Type B pancreatic cell (in vitro differentiated cells): ENCODE measurements around the gene TSPAN2. TPM values are rescaled to one million over a fixed set of nuclear protein-coding genes. Genes with fewer than 3 reads are reported as not detected.
A peak's percentile ranks its signal among the peaks of the same experiment; 100 is the strongest.

ENCODE experiments used
- DNase-seq: peaks from one replicate; pipeline ENCODE4 v3.0.0; 2021; ENCODE audit warnings: mixed read lengths; ENCODE audit not compliant: unreplicated experiment; ENCODE audit errors: extremely low spot score
- H3K27ac Mint-ChIP-seq: 2 replicates; pipeline ENCODE4 v1.8.0; 2021; ENCODE audit warnings: mild to moderate bottlenecking, mixed read lengths
- H3K27me3 Mint-ChIP-seq: 2 replicates; pipeline ENCODE4 v1.8.0; 2021; ENCODE audit warnings: mixed read lengths
- H3K36me3 Mint-ChIP-seq: 2 replicates; pipeline ENCODE4 v1.8.0; 2021; ENCODE audit warnings: mixed read lengths
- H3K4me1 Mint-ChIP-seq: one replicate; pipeline ENCODE4 v1.8.0; 2021; ENCODE audit warnings: mixed read lengths; ENCODE audit not compliant: unreplicated experiment
- H3K4me3 Mint-ChIP-seq: 2 replicates; pipeline ENCODE4 v1.8.0; 2021; ENCODE audit warnings: mild to moderate bottlenecking, mixed read lengths
- H3K9me3 Mint-ChIP-seq: 2 replicates; pipeline ENCODE4 v1.8.0; 2021; ENCODE audit warnings: mixed read lengths
- total RNA-seq: library from RNA; stranded (reverse); gene quantifications from 2 replicates; pipeline ENCODE4 v1.2.1, GENCODE V29; 2021; ENCODE audit warnings: low replicate concordance
- TF ChIP-seq, protein P1 (sequence below): fragments of 200-600 bp; sonication (generic); conservative IDR thresholded peaks from 2 replicates; pipeline ENCODE4 v1.5.0; 2021; ENCODE audit warnings: antibody characterized with exemption, mild to moderate bottlenecking

TSPAN2 gene
- total RNA-seq, 1 donor from 2014 or later = 29.6 TPM

DNA sequence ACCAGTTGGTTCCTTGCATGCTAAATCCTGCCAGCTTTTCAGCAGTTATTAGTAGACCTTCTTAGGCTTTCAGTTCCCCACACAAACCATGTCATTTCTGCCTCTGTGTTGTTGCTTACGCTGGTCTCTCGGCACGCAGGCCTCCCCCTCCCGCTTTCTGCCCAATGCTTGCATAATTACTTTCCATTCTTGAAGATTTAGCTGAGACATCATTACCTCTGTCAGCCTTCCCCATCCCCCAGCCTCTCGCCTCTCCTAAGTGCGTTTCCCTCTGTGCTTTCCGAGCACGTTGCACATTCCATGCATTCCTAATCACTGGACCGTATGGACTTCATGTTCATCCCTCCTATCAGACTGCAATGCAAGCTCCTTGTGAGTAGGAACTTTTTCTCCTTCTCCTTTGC lies 32.9 kb downstream of the TSPAN2 start:
- no peak overlapping the region for H3K4me3 Mint-ChIP-seq
- DNase-seq = no peak
- TF ChIP-seq, protein P1, sequence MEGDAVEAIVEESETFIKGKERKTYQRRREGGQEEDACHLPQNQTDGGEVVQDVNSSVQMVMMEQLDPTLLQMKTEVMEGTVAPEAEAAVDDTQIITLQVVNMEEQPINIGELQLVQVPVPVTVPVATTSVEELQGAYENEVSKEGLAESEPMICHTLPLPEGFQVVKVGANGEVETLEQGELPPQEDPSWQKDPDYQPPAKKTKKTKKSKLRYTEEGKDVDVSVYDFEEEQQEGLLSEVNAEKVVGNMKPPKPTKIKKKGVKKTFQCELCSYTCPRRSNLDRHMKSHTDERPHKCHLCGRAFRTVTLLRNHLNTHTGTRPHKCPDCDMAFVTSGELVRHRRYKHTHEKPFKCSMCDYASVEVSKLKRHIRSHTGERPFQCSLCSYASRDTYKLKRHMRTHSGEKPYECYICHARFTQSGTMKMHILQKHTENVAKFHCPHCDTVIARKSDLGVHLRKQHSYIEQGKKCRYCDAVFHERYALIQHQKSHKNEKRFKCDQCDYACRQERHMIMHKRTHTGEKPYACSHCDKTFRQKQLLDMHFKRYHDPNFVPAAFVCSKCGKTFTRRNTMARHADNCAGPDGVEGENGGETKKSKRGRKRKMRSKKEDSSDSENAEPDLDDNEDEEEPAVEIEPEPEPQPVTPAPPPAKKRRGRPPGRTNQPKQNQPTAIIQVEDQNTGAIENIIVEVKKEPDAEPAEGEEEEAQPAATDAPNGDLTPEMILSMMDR = no peak
- H3K27ac Mint-ChIP-seq = no peak overlapping the region
- H3K27me3 Mint-ChIP-seq = no peaks in the 10 kb centered on the region
- H3K4me1 Mint-ChIP-seq = no peaks in the 10 kb centered on the region
- H3K36me3 Mint-ChIP-seq = peaks cover 10% of the 10 kb centered on the region
- H3K9me3 Mint-ChIP-seq = no peaks in the 10 kb centered on the region

DNA sequence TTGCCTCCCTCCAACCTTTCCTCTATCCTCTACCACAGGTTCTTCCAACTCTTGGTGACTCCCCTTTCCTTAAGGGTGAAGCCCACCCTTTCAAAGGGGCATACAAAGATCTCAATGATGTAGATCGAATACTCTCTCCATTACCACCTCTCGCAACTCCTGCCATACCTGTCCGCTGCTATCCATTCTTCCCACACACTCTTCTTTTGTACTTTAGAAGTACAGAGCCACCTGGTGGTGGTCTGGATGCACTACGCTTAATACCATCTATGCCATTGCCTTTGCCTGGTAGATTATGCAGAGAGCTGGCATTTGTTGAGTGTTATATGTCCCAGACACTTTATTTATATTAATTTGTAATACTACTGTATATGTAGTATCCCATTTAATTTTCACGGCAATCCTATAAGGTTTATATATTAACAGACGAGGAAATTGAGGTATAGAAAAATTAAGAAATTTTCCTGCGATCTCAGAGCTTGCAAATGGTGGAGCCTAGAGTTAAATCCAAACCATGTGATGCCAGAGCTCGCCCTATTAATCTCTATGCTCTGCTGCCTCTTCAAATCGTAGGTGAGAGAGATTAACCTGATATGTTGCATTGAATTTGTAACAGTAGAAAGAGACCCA lies 36.7 kb downstream of the TSPAN2 start:
- TF ChIP-seq, protein P1 = peak; percentile 88
- peaks cover 4% of the 10 kb centered on the region for H3K36me3 Mint-ChIP-seq
- no peak for DNase-seq
- H3K4me1 Mint-ChIP-seq = no peaks in the 10 kb centered on the region
- H3K4me3 Mint-ChIP-seq = no peak overlapping the region
- no peak overlapping the region for H3K27ac Mint-ChIP-seq
- H3K27me3 Mint-ChIP-seq = no peaks in the 10 kb centered on the region
- no peaks in the 10 kb centered on the region for H3K9me3 Mint-ChIP-seq

DNA sequence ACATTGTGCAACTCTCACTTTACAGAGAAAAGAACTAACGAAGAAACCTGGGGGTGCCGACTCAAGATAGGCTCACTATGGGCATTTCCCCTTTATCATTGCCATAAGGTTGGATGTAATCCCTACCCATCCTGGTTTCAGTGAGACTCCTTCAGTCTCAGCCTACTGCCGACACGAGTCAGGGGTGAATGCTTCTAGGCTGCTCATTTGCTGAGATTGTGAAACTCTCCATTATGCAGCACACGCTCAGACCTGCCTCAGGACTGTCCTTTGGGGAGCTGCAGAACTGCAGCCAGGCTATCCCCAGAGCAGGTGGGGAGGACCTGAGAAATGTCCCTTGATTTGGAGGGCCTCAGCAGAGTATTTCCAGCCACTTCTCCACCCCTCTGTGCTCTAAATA lies 37.5 kb downstream of the TSPAN2 start:
- TF ChIP-seq, protein P1 = no peak
- DNase-seq = no peak
- Mint-ChIP-seq H3K4me3 (no peak overlapping the region), H3K36me3 (peaks cover 4% of the 10 kb centered on the region), H3K9me3 (no peaks in the 10 kb centered on the region), H3K27ac (no peak overlapping the region), H3K4me1 (no peaks in the 10 kb centered on the region), H3K27me3 (no peaks in the 10 kb centered on the region)

DNA sequence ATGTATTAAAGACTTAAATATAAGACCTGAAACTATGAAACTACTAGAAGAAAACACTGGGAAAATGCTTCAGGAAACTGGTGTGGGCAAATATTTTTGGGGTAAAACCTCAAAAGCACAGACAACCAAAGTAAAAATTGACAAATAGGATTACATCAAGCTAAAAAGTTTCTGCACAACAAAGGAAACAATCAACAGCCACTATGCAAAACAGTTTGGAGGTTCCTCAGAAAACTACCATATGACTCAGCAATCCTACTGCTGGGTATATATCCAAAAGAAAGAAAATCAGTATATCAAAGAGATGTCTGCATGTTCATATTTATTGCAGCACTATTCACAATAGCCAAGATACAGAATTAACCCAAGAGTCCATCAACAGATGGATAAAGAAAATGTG lies 42.6 kb downstream of the TSPAN2 start:
- Mint-ChIP-seq H3K27me3 (no peaks in the 10 kb centered on the region), H3K9me3 (no peaks in the 10 kb centered on the region), H3K27ac (no peak overlapping the region), H3K36me3 (no peaks in the 10 kb centered on the region), H3K4me1 (no peaks in the 10 kb centered on the region), H3K4me3 (no peak overlapping the region)
- DNase-seq = no peak
- TF ChIP-seq, protein P1 = no peak

DNA sequence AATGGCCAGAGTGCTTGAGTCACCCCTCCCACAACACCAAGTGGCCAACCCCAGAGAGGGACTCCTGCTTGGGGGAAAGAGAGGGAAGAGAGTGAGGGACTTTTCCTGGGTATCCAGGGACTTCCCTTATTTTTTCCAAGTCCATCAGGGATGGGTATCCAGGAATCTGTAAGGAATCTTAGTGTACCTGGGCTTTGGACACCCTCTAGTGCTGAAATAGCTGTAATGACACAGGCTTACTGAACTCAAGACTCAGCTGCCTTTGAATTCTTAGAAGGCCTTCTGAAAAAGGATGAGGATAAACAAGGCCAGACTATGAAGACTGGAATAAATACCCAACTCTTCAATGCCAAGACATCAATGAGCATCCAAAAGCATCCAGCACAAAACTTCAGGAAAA lies 47.6 kb downstream of the TSPAN2 start:
- no peak for DNase-seq
- no peaks in the 10 kb centered on the region for H3K36me3 Mint-ChIP-seq
- no peak overlapping the region for H3K27ac Mint-ChIP-seq
- H3K9me3 Mint-ChIP-seq = no peaks in the 10 kb centered on the region
- H3K27me3 Mint-ChIP-seq = no peaks in the 10 kb centered on the region
- H3K4me1 Mint-ChIP-seq = no peaks in the 10 kb centered on the region
- H3K4me3 Mint-ChIP-seq = no peak overlapping the region
- TF ChIP-seq, protein P1 = peak; percentile 60

DNA sequence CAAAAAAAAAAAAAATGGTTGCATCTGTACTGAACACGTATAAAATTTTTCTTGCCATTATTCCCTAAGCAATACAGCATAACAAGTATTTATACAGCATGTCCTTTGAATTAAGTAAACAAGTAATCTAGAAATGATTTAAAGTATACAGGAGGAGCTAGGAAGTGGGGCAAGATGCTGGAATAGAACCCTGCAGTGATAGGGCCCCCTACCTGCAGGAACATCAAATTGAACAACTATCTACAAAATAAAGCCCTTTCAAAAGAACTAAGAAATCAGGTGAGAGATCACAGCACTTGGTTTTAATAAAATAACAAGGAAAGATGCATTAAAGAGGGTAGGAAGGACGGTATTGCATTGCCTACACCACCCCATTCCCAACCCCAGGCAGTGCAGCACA lies 48.8 kb downstream of the TSPAN2 start:
- no peaks in the 10 kb centered on the region for H3K36me3 Mint-ChIP-seq
- H3K27me3 Mint-ChIP-seq = no peaks in the 10 kb centered on the region
- TF ChIP-seq, protein P1 = no peak
- H3K27ac Mint-ChIP-seq = no peak overlapping the region
- H3K4me1 Mint-ChIP-seq = no peaks in the 10 kb centered on the region
- H3K9me3 Mint-ChIP-seq = no peaks in the 10 kb centered on the region
- no peak for DNase-seq
- no peak overlapping the region for H3K4me3 Mint-ChIP-seq
